Measurements from ENCODE around the gene GTF2F1.

Gene GTF2F1

GRCh38 chr19:6340493-6341201, 52.3 kb downstream of the GTF2F1 start:
- no peak overlapping the region for H3K27ac Mint-ChIP-seq
- peaks cover 7% of the 10 kb centered on the region for H3K4me1 Mint-ChIP-seq (ENCODE audit: low read depth)
- intact Hi-C loops (cut with micrococcal nuclease), result no loop called here
- H3K9me3 Mint-ChIP-seq, result peaks cover 9% of the 10 kb centered on the region
- H3K27me3 Mint-ChIP-seq, result peaks cover 2% of the 10 kb centered on the region
- no peaks in the 10 kb centered on the region for H3K36me3 Mint-ChIP-seq (ENCODE audit: low read depth)
- no peak overlapping the region for H3K4me3 Mint-ChIP-seq

- no peaks in the 10 kb centered on the region for H3K27me3 Mint-ChIP-seq
- no peak overlapping the region for H3K4me3 Mint-ChIP-seq
- no peaks in the 10 kb centered on the region for H3K36me3 Mint-ChIP-seq (ENCODE audit: low read depth)
- intact Hi-C loops (cut with micrococcal nuclease), result no loop called here
- no peaks in the 10 kb centered on the region for H3K4me1 Mint-ChIP-seq (ENCODE audit: low read depth)
- H3K27ac Mint-ChIP-seq, result no peak overlapping the region
- no peaks in the 10 kb centered on the region for H3K9me3 Mint-ChIP-seq
Measured at GRCh38 chr19:6334490-6335285, 58.3 kb downstream of the GTF2F1 start.

- no peak within 1 kb of the TSS for H3K27ac Mint-ChIP-seq
- no peaks in the 10 kb centered on the region for H3K9me3 Mint-ChIP-seq
- H3K4me1 Mint-ChIP-seq (ENCODE audit: low read depth), result no peaks in the 10 kb centered on the region
Measured at GRCh38 chr19:6333439-6333838, 59.5 kb downstream of the GTF2F1 start, which contains the start of gene ACER1. Gene ACER1, minus strand, starts transcription at chr19:6333612. Its CDS starts 61 bp downstream, at chr19:6333551.

More at GRCh38 chr19:6333439-6333838, 59.5 kb downstream of the GTF2F1 start, which contains the start of gene ACER1:
- intact Hi-C loops (cut with micrococcal nuclease), result no loop called here
- H3K4me3 Mint-ChIP-seq, result no peak within 1 kb of the TSS
- no peaks in the 10 kb centered on the region for H3K27me3 Mint-ChIP-seq
- no peaks in the 10 kb centered on the region for H3K36me3 Mint-ChIP-seq (ENCODE audit: low read depth)

All from dendritic cell treated with granulocyte-macrophage colony-stimulating factor and Interleukin-4, amounts not matched to agents 40 ng/mL and 50 ng/mL, for 4 days (primary cell).